SU-DHL-6 (cell line): Measurements from ENCODE around the gene MRPL54.

ENCODE experiments used
- EZH2phosphoT487 ChIP-seq: fragments of 200-600 bp; sonication (generic), shearing (Covaris generic); conservative IDR thresholded peaks from 2 replicates; pipeline ENCODE4 v1.6.1; 2018; ENCODE audit warnings: mild to moderate bottlenecking, antibody characterized with exemption, low read length, moderate library complexity, mixed read lengths
- TF ChIP-seq, protein P1 (sequence below): fragments of 200-600 bp; sonication (generic); IDR thresholded peaks from one replicate; pipeline ENCODE4 v1.5.1; 2017; ENCODE audit warnings: antibody characterized with exemption, mild to moderate bottlenecking, low read length, moderate library complexity; ENCODE audit not compliant: insufficient read depth, poor library complexity, severe bottlenecking

DNA sequence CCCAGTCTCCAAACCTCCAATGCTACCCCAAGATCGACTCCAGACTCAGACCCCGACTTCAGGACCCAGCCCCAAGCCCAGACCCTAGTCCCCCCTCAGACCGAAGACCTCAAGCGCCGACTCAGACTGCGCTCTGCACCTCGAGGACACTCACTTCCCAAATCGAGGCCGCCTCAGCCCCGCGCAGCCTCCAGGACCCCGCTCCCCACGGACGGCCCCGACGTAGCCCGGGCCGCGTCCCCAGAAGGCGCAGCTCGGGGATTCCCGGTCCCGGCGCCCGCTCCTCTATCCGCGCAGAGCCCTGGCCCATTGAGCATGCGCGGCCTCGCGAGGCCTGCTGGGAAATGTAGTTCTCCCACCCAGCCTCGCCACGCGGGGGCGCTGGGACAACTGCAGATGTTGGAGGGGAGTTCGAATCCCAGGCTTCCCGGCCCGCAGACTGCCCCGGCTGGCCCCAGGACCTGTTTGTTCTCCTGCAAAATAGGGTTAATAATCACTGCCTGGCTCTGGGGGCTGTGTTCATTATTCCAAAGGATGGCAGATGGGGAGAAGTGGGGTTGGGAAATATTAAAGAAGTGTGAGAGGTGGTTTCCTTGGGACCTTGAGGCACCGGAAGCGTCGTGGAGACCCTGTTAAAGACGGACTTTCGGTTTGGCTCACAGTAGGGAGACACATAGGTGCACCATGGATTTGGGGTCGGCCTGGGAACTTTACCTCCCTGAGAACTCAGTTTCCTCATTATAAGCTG, 926 bp upstream of the MRPL54 start, which contains the start of gene APBA3:
- TF ChIP-seq, protein P1, sequence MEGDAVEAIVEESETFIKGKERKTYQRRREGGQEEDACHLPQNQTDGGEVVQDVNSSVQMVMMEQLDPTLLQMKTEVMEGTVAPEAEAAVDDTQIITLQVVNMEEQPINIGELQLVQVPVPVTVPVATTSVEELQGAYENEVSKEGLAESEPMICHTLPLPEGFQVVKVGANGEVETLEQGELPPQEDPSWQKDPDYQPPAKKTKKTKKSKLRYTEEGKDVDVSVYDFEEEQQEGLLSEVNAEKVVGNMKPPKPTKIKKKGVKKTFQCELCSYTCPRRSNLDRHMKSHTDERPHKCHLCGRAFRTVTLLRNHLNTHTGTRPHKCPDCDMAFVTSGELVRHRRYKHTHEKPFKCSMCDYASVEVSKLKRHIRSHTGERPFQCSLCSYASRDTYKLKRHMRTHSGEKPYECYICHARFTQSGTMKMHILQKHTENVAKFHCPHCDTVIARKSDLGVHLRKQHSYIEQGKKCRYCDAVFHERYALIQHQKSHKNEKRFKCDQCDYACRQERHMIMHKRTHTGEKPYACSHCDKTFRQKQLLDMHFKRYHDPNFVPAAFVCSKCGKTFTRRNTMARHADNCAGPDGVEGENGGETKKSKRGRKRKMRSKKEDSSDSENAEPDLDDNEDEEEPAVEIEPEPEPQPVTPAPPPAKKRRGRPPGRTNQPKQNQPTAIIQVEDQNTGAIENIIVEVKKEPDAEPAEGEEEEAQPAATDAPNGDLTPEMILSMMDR, result peak; percentile 69
- TF ChIP-seq EZH2phosphoT487, result no peak
